HG03439 (cell line): Measurements from ENCODE around the gene MYLIP.

ENCODE experiments used
- ATAC-seq: cut with Tn5 transposase; IDR thresholded peaks from one replicate; pipeline ENCODE4 v1.9.1; 2021; ENCODE audit warnings: mild to moderate bottlenecking, moderate library complexity; ENCODE audit not compliant: unreplicated experiment

Gene MYLIP

DNA sequence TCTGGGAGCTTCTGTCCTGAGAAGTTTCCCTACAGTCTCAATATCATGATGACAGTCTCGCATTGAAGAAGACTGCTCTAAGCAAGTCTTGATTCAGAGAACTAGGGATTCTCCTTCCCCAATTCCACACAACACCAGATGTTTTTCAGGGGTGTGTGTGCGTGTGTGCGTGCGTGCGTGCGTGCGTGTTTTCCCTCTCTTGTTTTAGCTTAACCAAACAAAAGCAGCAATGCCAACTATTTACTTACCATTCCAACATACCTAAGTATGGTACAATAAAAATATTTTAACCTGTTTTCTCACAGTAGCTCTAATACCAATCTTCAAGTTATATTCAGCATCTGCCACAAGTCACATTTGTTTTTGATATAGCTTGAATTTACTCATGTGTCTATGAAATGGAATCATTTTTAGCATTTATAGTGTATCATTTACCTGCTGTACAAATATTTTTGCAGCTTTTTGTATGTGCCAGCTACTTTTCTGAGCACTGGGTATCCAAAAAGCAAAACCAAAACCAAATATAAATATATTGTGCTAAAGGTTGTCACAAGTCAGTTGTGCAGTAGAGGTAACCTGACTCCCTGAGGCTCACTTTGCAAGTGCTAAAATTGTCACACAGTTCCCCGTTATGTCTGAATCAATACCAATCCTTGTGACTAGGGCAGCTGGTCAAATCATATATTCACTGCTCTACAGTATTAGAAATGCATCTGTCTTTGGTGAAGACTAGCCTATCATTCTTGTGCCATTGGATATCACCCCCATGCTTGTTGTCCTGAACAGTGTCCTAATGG, 21.7 kb upstream of the MYLIP start:
- ATAC-seq = no peak

- ATAC-seq = no peak
These were observed 20.5 kb upstream of the MYLIP start for GRCh38 chr6:16108419-16108818.

DNA sequence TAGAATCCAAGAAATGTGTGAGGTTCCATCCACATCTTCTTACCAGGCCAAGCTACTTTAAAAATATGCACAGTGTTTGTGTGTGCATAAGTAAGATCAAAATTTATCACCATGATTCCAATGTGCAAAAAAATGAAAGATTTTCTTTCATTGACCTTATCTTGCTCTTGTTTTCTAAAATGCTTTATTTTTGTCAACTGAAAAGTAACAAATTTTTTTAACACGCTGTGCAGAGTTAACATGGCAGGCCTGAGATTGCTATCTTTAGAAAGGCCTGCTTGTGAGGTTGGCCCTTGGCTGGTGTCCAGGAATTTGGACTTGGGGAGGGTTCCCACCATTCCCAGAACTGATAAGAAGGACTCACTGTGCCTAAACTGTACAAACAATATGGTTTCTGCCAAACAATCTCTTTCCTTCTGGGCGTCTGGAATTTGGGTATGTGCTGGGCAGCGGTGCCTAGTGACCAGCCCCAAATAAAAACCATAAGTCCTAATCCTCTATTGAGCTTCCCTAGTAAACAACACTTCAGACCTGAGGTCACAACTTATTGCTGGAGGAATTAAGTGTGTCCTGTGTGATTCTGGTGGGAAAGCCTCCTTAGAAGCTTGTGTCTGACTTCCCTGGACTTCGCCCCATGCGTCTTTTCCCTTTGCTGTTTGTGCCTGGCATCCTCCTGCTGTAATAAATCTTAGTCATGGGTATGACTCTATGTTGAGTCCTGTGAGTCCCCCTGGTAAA, 19.8 kb upstream of the MYLIP start:
- no peak for ATAC-seq

- ATAC-seq = no peak
These were observed 19.1 kb upstream of the MYLIP start for GRCh38 chr6:16109659-16110305.

DNA sequence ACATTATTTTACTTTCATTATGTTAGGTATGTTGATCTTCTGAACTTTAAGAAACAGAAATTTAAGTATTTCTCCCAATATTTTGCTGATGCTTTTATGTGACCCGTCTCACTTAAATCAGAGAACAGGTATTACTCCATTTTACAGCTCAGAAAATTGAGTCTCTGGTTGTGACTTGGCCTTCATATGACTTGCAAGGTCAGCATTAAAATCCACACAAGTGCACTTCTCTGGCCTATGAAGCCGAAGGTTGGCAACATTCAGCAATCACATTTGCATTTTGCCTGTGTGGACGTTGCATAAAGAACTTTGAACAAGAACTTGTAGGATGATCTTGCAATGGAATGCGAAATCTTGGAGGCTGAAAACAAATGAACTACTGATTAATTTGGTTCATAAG, 10.1 kb upstream of the MYLIP start:
- ATAC-seq = no peak

GRCh38 chr6:16121339-16121738, 7.5 kb upstream of the MYLIP start:
- no peak for ATAC-seq

DNA sequence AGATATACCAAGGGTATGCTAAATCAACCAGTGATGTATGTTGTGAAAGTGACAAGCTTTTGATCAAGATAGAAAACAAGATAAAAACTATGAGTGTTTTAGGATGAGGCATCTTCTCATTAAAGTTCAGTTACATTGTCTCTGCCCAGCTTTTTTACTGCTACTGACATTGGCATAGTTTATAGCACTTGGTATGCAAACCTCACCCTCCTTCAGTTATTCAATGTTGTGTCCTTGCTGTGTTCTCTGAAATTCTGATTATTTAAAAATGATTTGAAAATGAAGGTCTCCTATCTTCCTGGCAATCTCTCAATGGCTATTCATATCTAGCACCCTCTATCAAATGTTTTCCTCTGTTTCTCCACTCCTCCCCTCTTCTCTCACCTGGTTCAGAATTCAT, 6.7 kb upstream of the MYLIP start:
- no peak for ATAC-seq

DNA sequence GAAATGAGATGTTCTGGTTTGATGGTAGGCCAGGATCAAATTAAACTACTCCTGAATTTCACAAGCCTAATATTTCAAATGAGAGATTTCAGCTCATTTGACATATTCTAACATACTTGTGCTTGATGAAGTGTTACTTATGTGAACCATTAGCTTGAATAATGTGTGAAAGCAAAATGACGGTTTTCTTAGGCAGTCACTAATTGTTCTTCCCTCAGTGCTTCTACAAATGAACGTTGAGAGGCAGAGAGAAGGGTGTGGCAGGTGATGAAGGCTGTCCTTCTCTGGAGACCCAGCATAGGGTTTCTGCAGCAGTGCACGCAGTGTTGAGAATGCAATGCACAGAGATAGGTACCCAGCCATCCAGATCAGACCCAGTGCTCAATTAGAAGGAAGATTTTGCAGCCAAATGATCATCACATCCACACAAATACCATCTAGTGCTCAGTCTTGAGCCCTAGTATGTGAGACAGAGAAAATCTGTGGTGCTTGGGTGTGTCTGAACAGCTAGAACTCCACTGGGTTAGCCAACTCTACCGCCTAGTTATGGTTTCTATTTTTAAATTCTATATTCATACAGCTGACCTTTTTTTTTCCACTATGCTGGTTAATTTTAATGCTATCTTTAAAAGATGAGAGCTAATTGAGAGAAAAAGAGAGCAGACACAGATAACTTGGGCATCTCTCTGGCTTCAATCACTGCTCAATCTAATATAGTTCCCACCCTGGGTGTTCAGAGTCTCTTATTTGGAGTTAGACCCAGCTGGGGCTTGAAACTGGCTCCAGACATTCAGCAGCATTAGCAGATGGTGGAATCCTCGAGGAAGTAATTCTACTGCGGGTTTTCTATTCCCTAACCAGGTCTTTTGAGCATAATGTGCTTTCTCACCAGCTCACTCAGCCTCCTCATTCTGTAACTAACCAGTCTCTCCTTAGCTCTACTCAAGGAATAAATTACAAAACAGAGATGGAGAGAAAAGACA, 4.4 kb upstream of the MYLIP start:
- ATAC-seq = no peak

- ATAC-seq = no peak
These were observed 2.8 kb upstream of the MYLIP start for GRCh38 chr6:16126056-16126455.

GRCh38 chr6:16126861-16127260, 2.0 kb upstream of the MYLIP start:
- no peak for ATAC-seq

DNA sequence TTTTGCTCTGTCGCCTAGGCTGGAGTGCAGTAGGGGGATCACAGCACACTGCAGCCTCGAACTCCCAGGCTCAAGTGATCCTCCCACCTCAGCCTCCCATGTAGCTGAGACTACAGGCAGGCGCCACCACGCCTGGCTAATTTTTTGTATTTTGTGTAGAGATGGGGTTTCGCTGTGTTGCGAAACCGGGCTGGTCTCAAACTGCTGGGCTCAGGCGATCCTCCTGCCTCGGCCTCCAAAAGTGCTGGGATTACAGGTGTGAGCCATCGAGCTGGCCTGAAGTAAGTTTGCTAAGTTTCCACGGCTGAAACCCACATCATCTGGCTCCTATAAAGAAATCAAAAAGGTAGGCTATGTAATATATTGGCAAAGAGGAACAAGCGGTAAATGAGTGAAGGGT, 1.4 kb upstream of the MYLIP start:
- no peak for ATAC-seq

- ATAC-seq = peak; percentile 6
These were observed 926 bp downstream of the MYLIP start for GRCh38 chr6:16129623-16130401.

DNA sequence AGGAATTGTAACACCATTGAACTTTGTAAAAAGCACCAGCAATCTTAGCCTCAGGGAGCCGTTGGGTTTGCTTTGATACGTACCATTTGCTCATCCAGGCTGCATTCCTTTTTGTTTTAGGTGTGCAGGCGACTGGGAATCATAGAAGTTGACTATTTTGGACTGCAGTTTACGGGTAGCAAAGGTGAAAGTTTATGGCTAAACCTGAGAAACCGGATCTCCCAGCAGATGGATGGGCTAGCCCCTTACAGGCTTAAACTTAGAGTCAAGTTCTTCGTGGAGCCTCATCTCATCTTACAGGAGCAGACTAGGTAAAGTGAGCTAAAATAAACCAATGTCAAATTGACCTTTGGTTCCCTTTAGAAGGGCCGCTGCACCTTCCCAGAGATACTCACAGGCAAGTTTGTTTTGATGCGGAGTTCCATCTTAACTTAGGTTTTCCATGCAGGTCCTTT, 1.6 kb downstream of the MYLIP start:
- no peak for ATAC-seq

GRCh38 chr6:16130932-16131387, 2.1 kb downstream of the MYLIP start:
- peak; percentile 41 for ATAC-seq

DNA sequence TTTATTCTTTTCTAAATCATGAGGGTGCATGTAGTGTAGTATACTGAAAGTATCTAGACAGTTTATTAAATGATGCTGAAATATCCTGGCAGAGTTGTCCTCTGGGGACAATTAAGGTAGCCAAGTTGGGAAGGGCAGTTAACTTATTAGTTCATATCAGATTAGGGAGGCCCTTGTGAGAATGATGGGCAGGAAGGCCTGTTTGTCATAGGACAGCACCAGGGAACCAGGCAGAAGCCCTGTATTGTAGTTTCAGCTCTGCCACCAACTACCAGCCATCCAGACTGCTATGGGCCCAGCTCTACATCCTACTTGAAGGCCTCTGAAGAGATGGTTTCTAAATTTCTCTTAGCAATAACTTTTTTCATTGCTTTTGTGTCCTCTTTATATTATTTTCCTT, 4.0 kb downstream of the MYLIP start:
- no peak for ATAC-seq

- no peak for ATAC-seq
These were observed 5.5 kb downstream of the MYLIP start for GRCh38 chr6:16134430-16134829.

DNA sequence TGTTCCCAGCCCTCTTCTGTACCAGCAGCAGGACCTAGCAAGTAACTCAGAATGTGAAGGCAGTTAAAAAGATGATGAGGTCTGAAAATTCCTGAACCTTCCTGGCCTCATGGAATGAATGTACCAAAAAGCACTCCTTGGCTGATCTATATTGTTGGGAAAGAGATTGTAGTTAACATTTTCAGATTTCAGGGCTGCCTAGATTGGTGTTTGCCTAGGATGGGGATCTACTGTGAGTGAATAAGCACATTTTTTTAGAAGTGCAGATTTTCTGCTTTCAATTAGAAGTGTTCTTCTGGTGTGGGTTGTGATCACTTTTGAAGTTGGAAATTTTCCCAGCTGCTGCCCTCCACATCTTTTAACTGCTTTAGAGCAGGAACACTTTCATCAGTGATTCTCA, 6.2 kb downstream of the MYLIP start:
- ATAC-seq = no peak

DNA sequence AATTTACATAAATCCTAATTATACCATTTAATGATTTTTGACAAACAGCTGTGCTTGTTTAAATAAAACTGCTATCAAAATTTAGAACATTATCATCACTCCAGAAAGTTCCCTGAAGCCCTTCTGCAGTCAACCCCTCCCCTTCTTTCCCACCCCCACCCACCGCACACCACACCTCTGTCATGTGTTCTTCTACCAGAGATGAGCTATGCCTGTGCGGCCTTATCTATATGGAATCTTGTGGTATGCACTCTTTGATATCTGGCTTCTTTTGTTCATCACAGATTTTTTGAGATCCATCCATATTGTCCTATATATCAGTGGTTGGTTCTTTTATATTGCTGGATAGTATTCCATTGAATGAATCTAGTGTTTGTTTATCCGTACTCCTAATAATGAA, 7.2 kb downstream of the MYLIP start:
- no peak for ATAC-seq

DNA sequence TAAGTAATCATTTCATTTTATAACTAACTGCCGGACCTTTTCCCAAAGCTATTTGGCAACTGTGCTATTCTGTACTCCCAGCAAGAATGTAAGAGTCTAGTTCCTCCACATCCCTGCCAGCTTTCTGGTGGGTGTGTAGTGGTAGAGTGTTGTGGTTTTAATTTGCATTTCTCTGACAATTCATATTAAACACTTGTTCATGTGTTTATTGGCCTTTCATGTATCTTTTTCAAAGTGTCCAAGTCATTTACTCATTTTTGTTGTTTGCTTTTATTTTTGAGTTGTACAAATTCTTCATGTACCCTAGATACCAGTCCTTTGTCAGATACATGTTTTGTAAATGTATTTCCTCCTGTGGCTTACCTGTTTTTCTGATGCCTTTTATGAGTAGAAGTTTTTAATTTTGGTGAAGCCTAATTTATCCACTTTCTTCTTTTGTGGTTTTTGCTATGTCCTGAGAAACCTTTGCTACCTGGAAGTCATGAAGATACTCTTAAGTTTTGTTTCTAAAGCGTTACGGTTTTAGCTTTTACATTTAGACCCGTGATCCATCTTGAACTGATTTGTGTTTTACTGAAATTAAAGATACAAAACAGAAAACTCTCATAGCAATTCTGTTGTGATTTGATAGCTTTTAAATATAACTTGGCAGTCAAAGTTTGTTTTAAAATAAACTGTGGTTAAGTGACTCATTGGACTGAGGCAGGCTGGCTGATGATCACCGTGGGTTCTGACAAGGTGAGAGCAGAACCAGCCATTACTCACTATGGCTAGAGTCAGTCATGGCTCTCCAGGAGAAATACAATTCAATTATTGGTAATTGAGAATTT, 8.0 kb downstream of the MYLIP start:
- no peak for ATAC-seq
